ENCODE data around the gene CKAP5.

CKAP5 gene

DNA sequence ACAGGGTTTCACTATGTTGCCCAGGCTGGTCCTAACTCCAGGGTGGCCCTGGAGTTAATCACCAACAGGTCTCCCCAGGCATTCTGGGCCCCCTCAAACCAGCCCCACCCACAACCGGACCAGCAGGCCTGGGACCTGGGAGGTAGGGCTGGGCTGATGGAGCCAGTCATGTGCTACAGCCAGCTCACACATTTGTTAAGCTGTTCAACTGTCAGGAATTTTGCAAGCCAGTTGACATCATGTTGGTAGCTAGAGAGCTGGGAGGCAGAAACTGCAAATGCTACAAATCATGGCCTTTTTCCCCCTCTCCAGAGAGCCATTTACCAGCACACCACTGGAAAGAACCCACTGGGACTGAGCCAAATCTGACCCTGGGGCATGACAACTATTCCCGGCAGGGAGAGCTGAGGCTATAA is 152.5 kb downstream of the CKAP5 start:
- Mint-ChIP-seq H3K4me3 (no peak overlapping the region), H3K27me3 (ENCODE audit: low read depth, poor library complexity) (no peaks in the 10 kb centered on the region), H3K36me3 (ENCODE audit: low read depth) (peaks cover 14% of the 10 kb centered on the region), H3K4me1 (peaks cover 39% of the 10 kb centered on the region), H3K27ac (peak overlapping the region; percentile 95), H3K9me3 (no peaks in the 10 kb centered on the region)
- TF ChIP-seq, protein P1, sequence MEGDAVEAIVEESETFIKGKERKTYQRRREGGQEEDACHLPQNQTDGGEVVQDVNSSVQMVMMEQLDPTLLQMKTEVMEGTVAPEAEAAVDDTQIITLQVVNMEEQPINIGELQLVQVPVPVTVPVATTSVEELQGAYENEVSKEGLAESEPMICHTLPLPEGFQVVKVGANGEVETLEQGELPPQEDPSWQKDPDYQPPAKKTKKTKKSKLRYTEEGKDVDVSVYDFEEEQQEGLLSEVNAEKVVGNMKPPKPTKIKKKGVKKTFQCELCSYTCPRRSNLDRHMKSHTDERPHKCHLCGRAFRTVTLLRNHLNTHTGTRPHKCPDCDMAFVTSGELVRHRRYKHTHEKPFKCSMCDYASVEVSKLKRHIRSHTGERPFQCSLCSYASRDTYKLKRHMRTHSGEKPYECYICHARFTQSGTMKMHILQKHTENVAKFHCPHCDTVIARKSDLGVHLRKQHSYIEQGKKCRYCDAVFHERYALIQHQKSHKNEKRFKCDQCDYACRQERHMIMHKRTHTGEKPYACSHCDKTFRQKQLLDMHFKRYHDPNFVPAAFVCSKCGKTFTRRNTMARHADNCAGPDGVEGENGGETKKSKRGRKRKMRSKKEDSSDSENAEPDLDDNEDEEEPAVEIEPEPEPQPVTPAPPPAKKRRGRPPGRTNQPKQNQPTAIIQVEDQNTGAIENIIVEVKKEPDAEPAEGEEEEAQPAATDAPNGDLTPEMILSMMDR (IDR thresholded peaks at IDR 0.05) = no peak
- DNase-seq = no peak

Measured in nephron progenitor cell (in vitro differentiated cells).